Esophagus squamous epithelium (tissue), 5 donors: Measurements from ENCODE around the gene UBE2O. TPM values are rescaled to one million over a fixed set of nuclear protein-coding genes. Genes with fewer than 3 reads are reported as not detected.
"Not testable (repeated sequence)": the region's sequence is repeated elsewhere in the genome, so short reads cannot be mapped to it uniquely, and the experiment has no call there.

Experiments used
- DNase-seq: peaks from one replicate; lab custom pipeline; 2025; lab: John Stamatoyannopoulos, UW
- H3K27ac ChIP-seq, 4 donors: fragments of 200-600 bp; sonication (generic); one replicate each; pipeline ENCODE4 v1.5.1; 2016 to 2019; ENCODE audit warnings: mild to moderate bottlenecking in 1 of 4
- H3K27me3 ChIP-seq, 4 donors: fragments of 200-600 bp; sonication (generic); 1 replicate in 3 of 4; 2 replicates in 1 of 4; pipeline versions ENCODE4 v1.5.1 to v1.6.0; 2017 to 2021; ENCODE audit warnings: antibody characterized with exemption in 1 of 4
- H3K36me3 ChIP-seq, 3 donors: fragments of 200-600 bp; sonication (generic); one replicate each; pipeline ENCODE4 v1.5.1; 2016 to 2019
- H3K4me1 ChIP-seq, 3 donors: fragments of 200-600 bp; sonication (generic); one replicate each; pipeline ENCODE4 v1.5.1; 2017 to 2019
- H3K4me3 ChIP-seq, 4 donors: fragments of 200-600 bp; sonication (generic); 1 replicate in 3 of 4; 2 replicates in 1 of 4; pipeline ENCODE4 v1.5.1; 2016 to 2019; ENCODE audit warnings: mild to moderate bottlenecking in 2 of 4, moderate library complexity in 1 of 4
- H3K9me3 ChIP-seq, 3 donors: fragments of 200-600 bp; sonication (generic); one replicate each; pipeline ENCODE4 v1.5.1; 2016 to 2019
- POLR2A ChIP-seq, 4 donors: fragments of 450-650 bp; IDR thresholded peaks; one replicate each; pipeline ENCODE4 v1.6.1; 2017; ENCODE audit warnings: antibody characterized with exemption in 4 of 4, mild to moderate bottlenecking in 4 of 4, moderate library complexity in 3 of 4
- WGBS, 2 donors: methylation state at CpG; one replicate each; pipeline ENCODE4 v1.1.5; 2018; 5-methylcytosine and 5-hydroxymethylcytosine counted together
- intact Hi-C: fragments of 100-400 bp; cut with DNase I; formaldehyde crosslinking; loops from one replicate; pipeline ENCODE4 v1.15.0; 2022
- total RNA-seq, 4 donors: library from RNA; depleted of rRNA; stranded (reverse); fragments of >200 nt; gene quantifications; one replicate each; pipeline ENCODE4 v1.1.0, GENCODE V29; 2016
- TF ChIP-seq, protein P1 (sequence below), 6 experiments: fragments of 450-650 bp in 4 of 6; fragments of 200-600 bp in 2 of 6; sonication (generic) in 2 of 6; IDR thresholded peaks; one replicate each; pipeline ENCODE4 v1.5.1; 2016 to 2019; ENCODE audit warnings: antibody characterized with exemption in 6 of 6, mild to moderate bottlenecking in 4 of 6, moderate library complexity in 4 of 6
- donor health status: DM: yes; HTN: yes; CAD: no.

The UBE2O gene
- total RNA-seq, 4 donors from 2014 or later: 11.9 to 19.8 (median 16.3) TPM

DNA sequence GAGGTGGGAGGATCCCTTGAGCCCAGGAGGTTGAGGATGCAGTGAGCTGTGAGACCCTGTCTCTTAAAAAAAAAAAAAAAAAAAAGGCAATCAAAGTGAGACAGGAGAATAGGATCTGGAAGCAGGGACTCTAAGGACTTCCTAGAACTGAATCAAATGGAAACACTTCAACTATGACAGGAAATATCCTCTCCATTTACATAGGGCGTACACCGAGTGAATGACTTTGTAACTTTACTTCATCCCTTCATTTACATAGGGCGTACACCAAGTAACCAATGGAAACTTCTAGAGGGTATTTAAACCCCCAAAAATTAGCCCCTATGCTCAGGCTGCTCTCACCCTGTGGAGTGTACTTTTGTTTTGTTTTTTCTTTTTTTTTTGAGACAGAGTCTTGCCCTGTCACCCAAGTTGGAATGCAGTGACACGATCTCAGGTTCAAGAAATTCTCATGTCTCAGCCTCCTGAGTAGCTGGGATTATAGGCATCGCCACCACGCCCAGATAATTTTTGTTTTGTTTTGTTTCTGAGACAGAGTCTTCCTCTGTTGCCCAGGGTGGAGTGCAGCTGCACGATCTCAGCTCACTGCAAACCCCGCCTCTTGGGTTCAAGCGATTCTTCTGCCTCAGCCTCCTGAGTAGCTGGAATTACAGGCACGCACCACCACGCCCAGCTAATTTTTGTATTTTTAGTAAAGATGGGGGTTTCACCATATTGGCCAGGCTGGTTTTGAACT is 89.7 kb downstream of the UBE2O start:
- Histone ChIP-seq H3K36me3 (no peaks in the 10 kb centered on the region), H3K9me3 (no peaks in the 10 kb centered on the region), H3K27ac (peak overlapping the region in 3 of 4 donors; percentile 76 to 89 (median 87)), H3K4me3 (no peak overlapping the region), H3K4me1 (peaks cover 11 to 44% (median 21%) of the 10 kb centered on the region in 3 donors), H3K27me3 (no peaks in the 10 kb centered on the region)
- TF ChIP-seq, protein P1, sequence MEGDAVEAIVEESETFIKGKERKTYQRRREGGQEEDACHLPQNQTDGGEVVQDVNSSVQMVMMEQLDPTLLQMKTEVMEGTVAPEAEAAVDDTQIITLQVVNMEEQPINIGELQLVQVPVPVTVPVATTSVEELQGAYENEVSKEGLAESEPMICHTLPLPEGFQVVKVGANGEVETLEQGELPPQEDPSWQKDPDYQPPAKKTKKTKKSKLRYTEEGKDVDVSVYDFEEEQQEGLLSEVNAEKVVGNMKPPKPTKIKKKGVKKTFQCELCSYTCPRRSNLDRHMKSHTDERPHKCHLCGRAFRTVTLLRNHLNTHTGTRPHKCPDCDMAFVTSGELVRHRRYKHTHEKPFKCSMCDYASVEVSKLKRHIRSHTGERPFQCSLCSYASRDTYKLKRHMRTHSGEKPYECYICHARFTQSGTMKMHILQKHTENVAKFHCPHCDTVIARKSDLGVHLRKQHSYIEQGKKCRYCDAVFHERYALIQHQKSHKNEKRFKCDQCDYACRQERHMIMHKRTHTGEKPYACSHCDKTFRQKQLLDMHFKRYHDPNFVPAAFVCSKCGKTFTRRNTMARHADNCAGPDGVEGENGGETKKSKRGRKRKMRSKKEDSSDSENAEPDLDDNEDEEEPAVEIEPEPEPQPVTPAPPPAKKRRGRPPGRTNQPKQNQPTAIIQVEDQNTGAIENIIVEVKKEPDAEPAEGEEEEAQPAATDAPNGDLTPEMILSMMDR (IDR thresholded peaks at IDR 0.05): no peak
- intact Hi-C loops: no loop called here
- no peak for DNase-seq
- whole genome bisulfite sequencing, 2 donors: 63 to 66% methylated on average over 9 to 11 of the region's 11 CpGs

DNA sequence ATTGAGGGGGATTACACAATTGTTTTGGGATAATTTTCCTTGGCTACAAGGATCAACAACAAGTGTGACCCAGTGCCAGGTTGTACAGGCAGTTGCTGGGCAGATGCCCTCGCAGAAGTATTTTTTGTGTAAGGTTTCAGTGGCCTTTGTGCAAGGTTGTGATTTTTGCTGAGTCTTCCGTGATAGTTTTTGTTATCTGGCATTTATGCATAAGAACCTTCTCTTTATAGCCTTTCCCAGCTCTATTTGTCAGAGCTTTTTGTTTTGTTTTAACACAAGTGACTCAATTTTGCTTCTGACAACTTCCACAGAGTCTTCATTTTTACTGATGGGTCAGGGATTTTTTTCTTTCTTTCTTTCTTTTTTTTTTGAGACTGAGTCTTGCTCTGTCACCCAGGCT is 92.5 kb downstream of the UBE2O start:
- 40 to 51% methylated on average over 2 of the region's 2 CpGs for WGBS, 2 donors
- intact Hi-C loops: no loop called here

DNA sequence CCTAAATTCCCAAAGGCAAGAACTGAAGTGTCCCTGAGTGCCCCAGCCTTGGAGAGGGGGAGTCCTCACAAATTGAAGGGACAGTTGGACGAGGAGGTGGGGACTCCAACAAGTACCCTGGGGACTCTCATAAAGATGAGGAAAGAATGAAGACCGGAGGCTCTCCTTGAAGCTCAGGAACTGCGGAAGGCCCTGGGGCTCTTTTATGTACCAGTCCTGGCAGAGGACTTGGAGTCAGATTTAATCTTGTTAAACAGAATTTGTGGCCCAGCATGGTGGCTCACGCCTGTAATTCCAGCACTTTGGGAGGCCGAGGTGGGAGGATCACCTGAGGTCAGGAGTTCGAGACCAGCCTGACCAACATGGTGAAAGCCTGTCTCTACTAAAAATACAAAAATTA is 93.2 kb downstream of the UBE2O start:
- 80 to 90% methylated on average over 6 of the region's 6 CpGs for WGBS, 2 donors
- intact Hi-C loops, H3K9me3 ChIP-seq, H3K36me3 ChIP-seq, DNase-seq, H3K4me3 ChIP-seq, H3K27me3 ChIP-seq: not testable (repeated sequence)
- peaks cover 11 to 50% (median 21%) of the 10 kb centered on the region in 3 donors for H3K4me1 ChIP-seq
- peak overlapping the region in 3 of 4 donors; percentile 76 to 89 (median 87) for H3K27ac ChIP-seq

More for the DNA sequence above, 92.5 kb downstream of the UBE2O start:
- Histone ChIP-seq H3K9me3 (no peaks in the 10 kb centered on the region), H3K36me3 (no peaks in the 10 kb centered on the region), H3K27me3 (no peaks in the 10 kb centered on the region), H3K4me1 (peaks cover 11 to 48% (median 21%) of the 10 kb centered on the region in 3 donors), H3K4me3 (no peak overlapping the region), H3K27ac (peak overlapping the region; percentile 55 to 89 (median 82))
- no peak for TF ChIP-seq POLR2A (IDR thresholded peaks at IDR 0.05)
- TF ChIP-seq, protein P1 (IDR thresholded peaks at IDR 0.05): no peak
- DNase-seq: no peak

DNA sequence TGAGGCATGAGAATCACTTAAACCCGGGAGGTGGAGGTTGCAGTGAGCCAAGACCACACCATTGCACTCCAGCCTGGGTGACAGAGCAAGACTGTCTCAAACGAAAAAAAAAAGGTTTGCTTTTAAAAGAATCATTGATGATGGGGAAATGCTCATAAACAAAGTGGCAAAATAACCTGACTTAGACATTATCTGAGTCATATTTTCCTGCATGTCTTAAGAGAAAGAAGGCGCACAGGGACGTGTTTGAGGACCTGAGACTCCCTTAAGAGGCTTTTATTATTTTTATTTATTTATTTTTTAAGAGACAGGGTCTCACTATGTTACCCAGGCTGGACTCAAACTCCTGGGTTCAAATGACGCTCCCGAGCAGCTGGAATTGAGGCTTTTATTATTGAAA is 93.6 kb downstream of the UBE2O start:
- Histone ChIP-seq H3K4me3 (no peak overlapping the region), H3K27ac (no peak overlapping the region), H3K9me3 (no peaks in the 10 kb centered on the region), H3K27me3 (no peaks in the 10 kb centered on the region), H3K36me3 (no peaks in the 10 kb centered on the region), H3K4me1 (peaks cover 11 to 54% (median 25%) of the 10 kb centered on the region in 3 donors)
- no peak for TF ChIP-seq POLR2A (IDR thresholded peaks at IDR 0.05)
- TF ChIP-seq, protein P1 (IDR thresholded peaks at IDR 0.05): no peak
- WGBS, 2 donors: 66 to 76% methylated on average over 6 of the region's 6 CpGs
- DNase-seq: no peak
- intact Hi-C loops: no loop called here

DNA sequence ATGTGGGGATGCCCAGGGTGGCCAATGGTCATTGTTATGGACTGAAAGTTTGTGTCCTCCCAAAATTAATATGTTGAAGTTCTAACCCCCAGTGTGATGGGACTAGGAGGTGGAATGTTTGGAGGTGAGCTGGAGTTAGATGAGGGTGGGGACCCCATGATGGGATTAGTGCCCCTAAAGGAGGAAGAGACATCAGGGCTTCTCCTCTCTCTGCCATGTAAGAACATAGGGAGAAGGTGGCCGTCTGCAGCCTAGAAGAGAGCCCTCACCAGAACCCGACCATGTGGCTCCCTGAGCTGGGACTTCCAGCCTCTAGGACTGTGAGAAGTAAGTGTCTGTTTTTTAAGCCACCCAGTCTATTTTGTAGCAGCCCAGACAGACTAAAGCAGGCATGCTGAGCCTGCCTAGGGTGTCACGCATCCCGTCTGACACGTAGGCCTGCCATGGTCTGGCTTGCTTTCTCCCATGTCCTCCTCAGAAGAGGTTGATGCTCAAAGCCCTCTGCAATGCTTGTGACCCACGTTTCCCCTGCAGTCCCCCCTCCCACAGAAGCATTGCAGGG is 95.3 kb downstream of the UBE2O start:
- no peak for DNase-seq
- Histone ChIP-seq H3K4me1 (peaks cover 15 to 52% (median 24%) of the 10 kb centered on the region in 3 donors), H3K4me3 (no peak overlapping the region), H3K27ac (no peak overlapping the region), H3K27me3 (no peaks in the 10 kb centered on the region), H3K9me3 (no peaks in the 10 kb centered on the region), H3K36me3 (no peaks in the 10 kb centered on the region)
- intact Hi-C loops: no loop called here
- 90 to 93% methylated on average over 5 to 6 of the region's 6 CpGs for WGBS, 2 donors
- TF ChIP-seq, protein P1 (IDR thresholded peaks at IDR 0.05): no peak
- TF ChIP-seq POLR2A (IDR thresholded peaks at IDR 0.05): no peak
